ENCODE results near the gene MTRF1L. TPM values are rescaled to one million over a fixed set of nuclear protein-coding genes. Genes with fewer than 3 reads are reported as not detected.

Gene MTRF1L
- total and polyA plus RNA-seq, 2 of the 13 experiments (the other 11 are each of a cell fraction or from before 2014, with no cell fraction given) = 17.6 to 28.7 TPM

DNA sequence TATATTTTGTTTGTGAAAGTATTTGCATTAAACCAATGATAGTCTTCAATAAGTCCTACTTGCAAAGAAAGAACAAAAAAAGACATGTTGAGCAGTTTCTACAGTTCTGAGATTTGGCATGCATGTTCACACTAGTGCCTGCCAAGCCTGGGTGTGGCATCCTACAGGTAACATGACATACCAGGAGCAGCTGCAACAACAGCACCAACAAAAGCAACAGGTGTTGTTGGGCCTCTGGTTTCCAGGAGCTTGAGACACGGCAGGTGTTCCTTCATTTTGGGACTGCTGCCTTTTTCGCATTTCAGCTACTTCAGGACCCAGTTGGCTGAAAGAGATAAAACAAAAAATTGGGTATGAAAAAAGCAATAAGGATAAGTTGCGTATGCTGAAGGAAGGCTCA, 41.2 kb upstream of the MTRF1L start:
- CTCF ChIA-PET (ENCODE audit: low intra/inter-chr PET ratio, low total read pairs) = no interaction called here
- Histone ChIP-seq H3K9ac (ENCODE audit: insufficient read depth, low read depth, low read length) (no peak overlapping the region), H3K4me2 (ENCODE audit: low read depth, low read length) (no peak overlapping the region), H3K36me3 (replicated peaks in 1 of 2; ENCODE audit: control insufficient read depth in 1 of 2, insufficient read depth in 2 of 2, low read length in 2 of 2) (no peaks in the 10 kb centered on the region), H3K4me3 (replicated peaks in 1 of 3; ENCODE audit: insufficient read depth in 1 of 3, low read depth in 2 of 3, low read length in 3 of 3) (no peak overlapping the region), H3K4me1 (ENCODE audit: insufficient read depth, low read length) (no peaks in the 10 kb centered on the region), H3K9me3 (ENCODE audit: low read length) (no peaks in the 10 kb centered on the region), H3K27ac (ENCODE audit: extremely low read length, insufficient read depth, low read length) (no peak overlapping the region), H3K27me3 (ENCODE audit: control insufficient read depth in 1 of 2, insufficient read depth in 2 of 2, low read length in 2 of 2) (no peaks in the 10 kb centered on the region), H2AFZ (ENCODE audit: low read length) (no peak overlapping the region), H4K20me1 (ENCODE audit: insufficient read depth, low read length) (no peaks in the 10 kb centered on the region), H3K79me2 (ENCODE audit: insufficient read depth, low read length) (no peaks in the 10 kb centered on the region)
- POLR2A ChIA-PET = no interaction called here
- no peak for DNase-seq (ENCODE audit: low spot score)
- TF ChIP-seq ZBTB1 (CRISPR knock-in tag; IDR thresholded peaks at IDR 0.05; ENCODE audit: borderline replicate concordance) (no peak), HNF1B (CRISPR knock-in tag; IDR thresholded peaks at IDR 0.05) (no peak), ZNF597 (CRISPR knock-in tag; IDR thresholded peaks at IDR 0.05) (no peak), ZNF652 (CRISPR knock-in tag; IDR thresholded peaks at IDR 0.05; ENCODE audit: borderline replicate concordance, low read depth) (no peak)
- TF ChIP-seq, protein P1, sequence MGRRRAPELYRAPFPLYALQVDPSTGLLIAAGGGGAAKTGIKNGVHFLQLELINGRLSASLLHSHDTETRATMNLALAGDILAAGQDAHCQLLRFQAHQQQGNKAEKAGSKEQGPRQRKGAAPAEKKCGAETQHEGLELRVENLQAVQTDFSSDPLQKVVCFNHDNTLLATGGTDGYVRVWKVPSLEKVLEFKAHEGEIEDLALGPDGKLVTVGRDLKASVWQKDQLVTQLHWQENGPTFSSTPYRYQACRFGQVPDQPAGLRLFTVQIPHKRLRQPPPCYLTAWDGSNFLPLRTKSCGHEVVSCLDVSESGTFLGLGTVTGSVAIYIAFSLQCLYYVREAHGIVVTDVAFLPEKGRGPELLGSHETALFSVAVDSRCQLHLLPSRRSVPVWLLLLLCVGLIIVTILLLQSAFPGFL (CRISPR knock-in tag; IDR thresholded peaks at IDR 0.05) = no peak
- ATAC-seq = no peak
- in situ Hi-C loops (cut with HindIII; ENCODE audit: extremely low pct_ligation_motif_present, low pct_unique_long_range_greater_than_20kb) (loop anchor here (25.0 kb wide), 1 partner anchor 469 kb away; no protein-coding TSS in a partner anchor), intact Hi-C loops (cut with micrococcal nuclease; ENCODE audit: unreplicated experiment) (no loop called here)
- no peak for FAIRE-seq
- BruUV-seq (replicated peaks) = no TSS peak
- 29% methylated on average over 3 of the region's 3 CpGs for WGBS (ENCODE audit: low lambda C conversion rate)

Data from HepG2 (cell line).